ENCODE measurements around the gene ANXA6. TPM values are rescaled to one million over a fixed set of nuclear protein-coding genes. Genes with fewer than 3 reads are reported as not detected.

ANXA6 gene
- total RNA-seq, 1 experiment from 2014 or later = 51.9 TPM

- H3K36me3 ChIP-seq (ENCODE audit: control insufficient read depth, insufficient read depth, low read length) = no peaks in the 10 kb centered on the region; the same call in 1 of the 2 replicates
- no peak for TF ChIP-seq CTCF (IDR thresholded peaks at IDR 0.05; ENCODE audit: insufficient read depth in 1 of 2, low read depth in 1 of 2, low read length in 1 of 2, severe bottlenecking in 1 of 2, unreplicated experiment in 1 of 2)
- H3K9me3 Mint-ChIP-seq (ENCODE audit: unreplicated experiment) = no peaks in the 10 kb centered on the region
- no peak overlapping the region for H3K4me3 ChIP-seq (ENCODE audit: low read depth, low read length)
- no peak for DNase-seq
- H3K4me3 Mint-ChIP-seq (ENCODE audit: unreplicated experiment) = no peak overlapping the region
- ChIA-PET POLR2A (no interaction called here), CTCF (interaction anchor here (1.7 kb wide), 1 partner anchor 22 kb away, joined by 3 read pairs; no protein-coding TSS in a partner anchor)
- no peaks in the 10 kb centered on the region for H3K27me3 Mint-ChIP-seq (ENCODE audit: insufficient read depth, unreplicated experiment)
- H3K27me3 ChIP-seq (replicated peaks; ENCODE audit: control insufficient read depth, insufficient read depth, low read length) = no peaks in the 10 kb centered on the region
- peaks cover 11% of the 10 kb centered on the region for H3K4me1 ChIP-seq
- intact Hi-C loops (cut with micrococcal nuclease; ENCODE audit: unreplicated experiment) = no loop called here
- H3K4me1 Mint-ChIP-seq (ENCODE audit: low read depth, unreplicated experiment) = no peaks in the 10 kb centered on the region
- peaks cover 11% of the 10 kb centered on the region for H3K36me3 Mint-ChIP-seq (ENCODE audit: insufficient read depth, unreplicated experiment)
- no peaks in the 10 kb centered on the region for H3K9me3 ChIP-seq
- BruUV-seq (replicated peaks) = no TSS peak
- no peak overlapping the region for H3K27ac Mint-ChIP-seq (ENCODE audit: unreplicated experiment)
These were observed 9.0 kb downstream of the ANXA6 start for GRCh38 chr5:151148583-151148982.

- Histone ChIP-seq H3K36me3 (ENCODE audit: control insufficient read depth, insufficient read depth, low read length) (no peaks in the 10 kb centered on the region; the same call in 1 of the 2 replicates), H3K4me3 (ENCODE audit: low read depth, low read length) (no peak overlapping the region), H3K9me3 (no peaks in the 10 kb centered on the region), H3K27me3 (replicated peaks; ENCODE audit: control insufficient read depth, insufficient read depth, low read length) (no peaks in the 10 kb centered on the region), H3K4me1 (no peaks in the 10 kb centered on the region)
- no peak for TF ChIP-seq CTCF (IDR thresholded peaks at IDR 0.05; ENCODE audit: insufficient read depth in 1 of 2, low read depth in 1 of 2, low read length in 1 of 2, severe bottlenecking in 1 of 2, unreplicated experiment in 1 of 2)
- DNase-seq = no peak
- Mint-ChIP-seq H3K4me1 (ENCODE audit: low read depth, unreplicated experiment) (no peaks in the 10 kb centered on the region), H3K27me3 (ENCODE audit: insufficient read depth, unreplicated experiment) (no peaks in the 10 kb centered on the region), H3K9me3 (ENCODE audit: unreplicated experiment) (no peaks in the 10 kb centered on the region), H3K4me3 (ENCODE audit: unreplicated experiment) (no peak overlapping the region), H3K36me3 (ENCODE audit: insufficient read depth, unreplicated experiment) (peaks cover 5% of the 10 kb centered on the region), H3K27ac (ENCODE audit: unreplicated experiment) (no peak overlapping the region)
- ChIA-PET POLR2A (no interaction called here), CTCF (no interaction called here)
- no TSS peak for BruUV-seq (replicated peaks)
- intact Hi-C loops (cut with micrococcal nuclease; ENCODE audit: unreplicated experiment) = no loop called here
These were observed 10.5 kb downstream of the ANXA6 start for GRCh38 chr5:151147033-151147432.

- H3K27ac Mint-ChIP-seq (ENCODE audit: unreplicated experiment) = no peak overlapping the region
- H3K4me3 ChIP-seq (ENCODE audit: low read depth, low read length) = no peak overlapping the region
- BruUV-seq (replicated peaks) = no TSS peak
These were observed 11.5 kb downstream of the ANXA6 start for GRCh38 chr5:151146061-151146460.

More at GRCh38 chr5:151146061-151146460, 11.5 kb downstream of the ANXA6 start:
- no peak for DNase-seq
- Mint-ChIP-seq H3K9me3 (ENCODE audit: unreplicated experiment) (no peaks in the 10 kb centered on the region), H3K27me3 (ENCODE audit: insufficient read depth, unreplicated experiment) (no peaks in the 10 kb centered on the region), H3K36me3 (ENCODE audit: insufficient read depth, unreplicated experiment) (peaks cover 5% of the 10 kb centered on the region), H3K4me1 (ENCODE audit: low read depth, unreplicated experiment) (no peaks in the 10 kb centered on the region), H3K4me3 (ENCODE audit: unreplicated experiment) (no peak overlapping the region)
- H3K36me3 ChIP-seq (ENCODE audit: control insufficient read depth, insufficient read depth, low read length) = no peaks in the 10 kb centered on the region; the same call in 1 of the 2 replicates
- TF ChIP-seq CTCF (IDR thresholded peaks at IDR 0.05; ENCODE audit: insufficient read depth in 1 of 2, low read depth in 1 of 2, low read length in 1 of 2, severe bottlenecking in 1 of 2, unreplicated experiment in 1 of 2) = no peak
- ChIA-PET CTCF (no interaction called here), POLR2A (no interaction called here)
- no peaks in the 10 kb centered on the region for H3K9me3 ChIP-seq
- intact Hi-C loops (cut with micrococcal nuclease; ENCODE audit: unreplicated experiment) = no loop called here
- no peaks in the 10 kb centered on the region for H3K27me3 ChIP-seq (replicated peaks; ENCODE audit: control insufficient read depth, insufficient read depth, low read length)
- no peaks in the 10 kb centered on the region for H3K4me1 ChIP-seq
